Natural killer cell (primary cell): ENCODE results near the gene CCIN. TPM values are rescaled to one million over a fixed set of nuclear protein-coding genes. Genes with fewer than 3 reads are reported as not detected.

ENCODE experiments used
- ATAC-seq, 3 donors: fragments of 150-1000 bp in 2 of 3; fragments of 200-7000 bp in 1 of 3; cut with Tn5 transposase; 1 replicate in 1 of 3; 2 replicates in 2 of 3; pipeline ENCODE4 v1.10.0; 2021; ENCODE audit warnings: mild to moderate bottlenecking in 2 of 3, moderate library complexity in 2 of 3
- DNase-seq, 2 donors: peaks; one replicate each; pipeline versions ENCODE4 v3.0.0 to v3.0.0-alpha.2; 2013 to 2021; ENCODE audit warnings: mixed read lengths in 1 of 2
- H3K27ac ChIP-seq: one replicate; pipeline ENCODE4 v1.5.1; 2013; ENCODE audit warnings: mild to moderate bottlenecking, low read length
- H3K27me3 ChIP-seq: one replicate; pipeline ENCODE4 v1.6.1; 2013; ENCODE audit warnings: low read length; ENCODE audit not compliant: control insufficient read depth, insufficient read depth
- H3K36me3 ChIP-seq: one replicate; pipeline ENCODE4 v1.6.1; 2013; ENCODE audit warnings: low read length; ENCODE audit not compliant: control insufficient read depth, insufficient read depth
- H3K4me1 ChIP-seq: one replicate; pipeline ENCODE4 v1.6.1; 2013; ENCODE audit warnings: low read length; ENCODE audit not compliant: control insufficient read depth, insufficient read depth
- H3K4me3 ChIP-seq: one replicate; pipeline ENCODE4 v1.5.1; 2013; ENCODE audit warnings: low read length
- H3K9me3 ChIP-seq: one replicate; pipeline ENCODE4 v1.6.1; 2013; ENCODE audit warnings: low read length; ENCODE audit not compliant: control insufficient read depth, insufficient read depth
- H3K27ac Mint-ChIP-seq, 2 donors: one replicate each; pipeline ENCODE4 v1.8.0; 2022; ENCODE audit warnings: mild to moderate bottlenecking in 2 of 2, mixed read lengths in 2 of 2, moderate library complexity in 1 of 2
- H3K27me3 Mint-ChIP-seq, 2 donors: one replicate each; pipeline ENCODE4 v1.8.0; 2022; ENCODE audit warnings: low read depth in 2 of 2, mixed read lengths in 2 of 2
- H3K36me3 Mint-ChIP-seq: one replicate; pipeline ENCODE4 v1.8.0; 2022; ENCODE audit warnings: mixed read lengths
- H3K4me1 Mint-ChIP-seq, 2 donors: one replicate each; pipeline ENCODE4 v1.8.0; 2022; ENCODE audit warnings: mixed read lengths in 2 of 2
- H3K4me3 Mint-ChIP-seq: one replicate; pipeline ENCODE4 v1.8.0; 2022; ENCODE audit warnings: mild to moderate bottlenecking, moderate library complexity, mixed read lengths
- H3K9me3 Mint-ChIP-seq, 2 donors: one replicate each; pipeline ENCODE4 v1.8.0; 2022; ENCODE audit warnings: mixed read lengths in 2 of 2
- CTCF ChIP-seq: fragments of 200-600 bp; IDR thresholded peaks from one replicate; pipeline ENCODE4 v1.8.0; 2022; ENCODE audit warnings: antibody characterized with exemption
- WGBS: methylation state at CpG from one replicate; pipeline ENCODE4 v1.1.7; 2013; ENCODE audit warnings: missing lambda C conversion rate; ENCODE audit not compliant: insufficient coverage; 5-methylcytosine and 5-hydroxymethylcytosine counted together
- intact Hi-C: fragments of 100-400 bp; cut with micrococcal nuclease; formaldehyde crosslinking; loops from one replicate; pipeline ENCODE4 v1.14.2; 2022
- total RNA-seq, 4 donors: library from RNA; stranded (reverse); fragments of 120-200 nt in 1 of 4; gene quantifications; one replicate each; pipeline versions ENCODE4 v1.2.3 to v1.2.4, GENCODE V29; 2013 to 2022

Gene CCIN
- total RNA-seq, 3 donors from 2014 or later (not counting 1 experiment from before 2014, with no cell fraction given): 2.0 to 2.8 (median 2.0) TPM

GRCh38 chr9:36146651-36147050 lies 22.5 kb upstream of the CCIN start:
- H3K4me1 Mint-ChIP-seq: peaks cover 77 to 89% of the 10 kb centered on the region in 2 donors
- peak overlapping the region; percentile 93 to 100 for H3K27ac Mint-ChIP-seq
- peaks cover 4 to 9% of the 10 kb centered on the region in 2 donors for H3K9me3 Mint-ChIP-seq
- no peaks in the 10 kb centered on the region for H3K27me3 Mint-ChIP-seq
- H3K4me1 ChIP-seq: peaks cover 99% of the 10 kb centered on the region
- no peaks in the 10 kb centered on the region for H3K27me3 ChIP-seq
- no peak for TF ChIP-seq CTCF
- no peak overlapping the region for H3K27ac ChIP-seq
- H3K4me3 Mint-ChIP-seq: peak overlapping the region; percentile 64
- H3K36me3 ChIP-seq: peaks cover 9% of the 10 kb centered on the region
- H3K9me3 ChIP-seq: peaks cover 6% of the 10 kb centered on the region
- DNase-seq (no peak), ATAC-seq (no peak)
- WGBS: 96% methylated on average over 10 of the region's 10 CpGs
- no peaks in the 10 kb centered on the region for H3K36me3 Mint-ChIP-seq
- H3K4me3 ChIP-seq: no peak overlapping the region
- intact Hi-C loops: loop anchor here (10.0 kb wide), 1 partner anchor 332 kb away; the partner anchor contains the start of genes HINT2 and SPAG8

- Histone ChIP-seq H3K36me3 (peaks cover 7% of the 10 kb centered on the region), H3K4me3 (no peak overlapping the region), H3K4me1 (peaks cover 99% of the 10 kb centered on the region), H3K27me3 (no peaks in the 10 kb centered on the region), H3K27ac (no peak overlapping the region), H3K9me3 (peaks cover 6% of the 10 kb centered on the region)
- Mint-ChIP-seq H3K27ac (peak overlapping the region; percentile 41 to 66), H3K4me1 (peaks cover 73 to 86% of the 10 kb centered on the region in 2 donors), H3K27me3 (no peaks in the 10 kb centered on the region), H3K9me3 (peaks cover 4 to 9% of the 10 kb centered on the region in 2 donors), H3K36me3 (no peaks in the 10 kb centered on the region), H3K4me3 (peak overlapping the region; percentile 64)
- DNase-seq (no peak), ATAC-seq (no peak)
- no peak for TF ChIP-seq CTCF
- WGBS: 86% methylated on average over 14 of the region's 14 CpGs
- intact Hi-C loops: loop anchor here (10.0 kb wide), 1 partner anchor 333 kb away; the partner anchor contains the start of genes HINT2 and SPAG8
Observed at GRCh38 chr9:36147441-36148175, 21.6 kb upstream of the CCIN start.

- 40% methylated on average over 12 of the region's 14 CpGs for WGBS
- peak overlapping the region; percentile 30 for H3K27ac ChIP-seq
- H3K9me3 ChIP-seq: peaks cover 6% of the 10 kb centered on the region
- Mint-ChIP-seq H3K36me3 (no peaks in the 10 kb centered on the region), H3K27ac (peak overlapping the region; percentile 41 to 66), H3K4me1 (peaks cover 69 to 82% of the 10 kb centered on the region in 2 donors), H3K4me3 (peak overlapping the region; percentile 40), H3K9me3 (peaks cover 4 to 9% of the 10 kb centered on the region in 2 donors), H3K27me3 (no peaks in the 10 kb centered on the region)
- intact Hi-C loops: loop anchor here (10.0 kb wide), 1 partner anchor 334 kb away; the partner anchor contains the start of genes HINT2 and SPAG8
- no peak for TF ChIP-seq CTCF
- no peak overlapping the region for H3K4me3 ChIP-seq
- peaks cover 12% of the 10 kb centered on the region for H3K36me3 ChIP-seq
- ATAC-seq (peak in 2 of 3 donors; percentile 19 to 21), DNase-seq (peak; percentile 72 to 85)
- no peaks in the 10 kb centered on the region for H3K27me3 ChIP-seq
- peaks cover 99% of the 10 kb centered on the region for H3K4me1 ChIP-seq
Observed at GRCh38 chr9:36148311-36149051, 20.7 kb upstream of the CCIN start.
